Measurements from ENCODE around the gene PDXDC1. TPM values are rescaled to one million over a fixed set of nuclear protein-coding genes. Genes with fewer than 3 reads are reported as not detected.
A peak's percentile ranks its signal among the peaks of the same experiment; 100 is the strongest.
"Not testable (repeated sequence)": the region's sequence is repeated elsewhere in the genome, so short reads cannot be mapped to it uniquely, and the experiment has no call there.

Gene PDXDC1
- 68.0 and 119 TPM in 2 replicates for total RNA-seq

GRCh38 chr16:14974656-14975417, at the start of gene PDXDC1:
TSS of gene PDXDC1 (plus strand) at chr16:14975026. CDS start at chr16:14975200, 174 bp downstream.
- peak; percentile 87 to 89 for DNase-seq (ENCODE audit: low read depth in 2 of 2)

GRCh38 chr16:14928064-14928714, 46.6 kb upstream of the PDXDC1 start:
- peak; percentile 4 to 7 for DNase-seq (ENCODE audit: low read depth in 2 of 2)

- DNase-seq (ENCODE audit: low read depth in 2 of 2), result not testable (repeated sequence)
Observed at GRCh38 chr16:14929176-14929575, 45.6 kb upstream of the PDXDC1 start.

GRCh38 chr16:14930246-14930645, 44.6 kb upstream of the PDXDC1 start:
- not testable (repeated sequence) for DNase-seq (ENCODE audit: low read depth in 2 of 2)

- not testable (repeated sequence) for DNase-seq (ENCODE audit: low read depth in 2 of 2)
Observed at GRCh38 chr16:14930971-14931370, 43.9 kb upstream of the PDXDC1 start.

GRCh38 chr16:14932581-14933375, 42.0 kb upstream of the PDXDC1 start:
- DNase-seq (ENCODE audit: low read depth in 2 of 2), result not testable (repeated sequence)

GRCh38 chr16:14937143-14937542, 37.7 kb upstream of the PDXDC1 start, which contains the start of gene NPIPA1:
TSS of gene NPIPA1 (plus strand) at chr16:14937443. CDS start at chr16:14937443, 0 bp downstream.
- DNase-seq (ENCODE audit: low read depth in 2 of 2), result not testable (repeated sequence)

GRCh38 chr16:14937994-14938393, 36.8 kb upstream of the PDXDC1 start:
- not testable (repeated sequence) for DNase-seq (ENCODE audit: low read depth in 2 of 2)

- DNase-seq (ENCODE audit: low read depth in 2 of 2), result not testable (repeated sequence)
Observed at GRCh38 chr16:14942686-14943085, 32.1 kb upstream of the PDXDC1 start.

GRCh38 chr16:14955546-14956231, 19.1 kb upstream of the PDXDC1 start:
- DNase-seq (ENCODE audit: low read depth in 2 of 2), result no peak

- no peak for DNase-seq (ENCODE audit: low read depth in 2 of 2)
Observed at GRCh38 chr16:14957576-14958322, 17.1 kb upstream of the PDXDC1 start.

- no peak for DNase-seq (ENCODE audit: low read depth in 2 of 2)
Observed at GRCh38 chr16:14958323-14958600, 16.6 kb upstream of the PDXDC1 start.

GRCh38 chr16:14958970-14959369, 15.9 kb upstream of the PDXDC1 start:
- DNase-seq (ENCODE audit: low read depth in 2 of 2), result no peak

- no peak for DNase-seq (ENCODE audit: low read depth in 2 of 2)
Observed at GRCh38 chr16:14961405-14962186, 13.2 kb upstream of the PDXDC1 start.

GRCh38 chr16:14963281-14964173, 11.3 kb upstream of the PDXDC1 start:
- no peak for DNase-seq (ENCODE audit: low read depth in 2 of 2)

GRCh38 chr16:14965328-14965727, 9.5 kb upstream of the PDXDC1 start:
- DNase-seq (ENCODE audit: low read depth in 2 of 2), result no peak

GRCh38 chr16:14969795-14970194, 5.0 kb upstream of the PDXDC1 start:
- not testable (repeated sequence) for DNase-seq (ENCODE audit: low read depth in 2 of 2)

GRCh38 chr16:14971621-14972228, 3.1 kb upstream of the PDXDC1 start:
- not testable (repeated sequence) for DNase-seq (ENCODE audit: low read depth in 2 of 2)

Measured in lung microvascular endothelial cell (primary cell).